ENCODE data around the gene KIAA1671.

The KIAA1671 gene

DNA sequence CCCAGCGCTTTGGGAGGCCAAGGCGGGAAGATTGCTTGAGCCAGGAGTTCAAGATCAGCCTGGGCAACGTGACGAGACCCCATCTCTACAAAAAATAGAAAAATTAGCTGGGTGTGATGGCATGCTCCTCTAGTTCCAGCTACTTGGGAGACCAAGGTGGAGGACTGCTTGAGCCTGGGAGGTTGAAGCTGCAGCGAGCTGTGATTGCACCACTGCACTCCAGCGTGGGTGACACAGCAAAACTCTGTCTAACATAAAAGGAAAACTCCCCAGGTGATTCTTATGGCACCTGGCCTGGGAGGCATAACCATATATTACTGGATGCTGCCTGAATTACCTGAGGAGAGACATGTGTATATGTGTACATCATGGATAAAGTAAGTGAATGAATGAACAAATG is 29.1 kb downstream of the KIAA1671 start:
- DNase-seq (ENCODE audit: low read depth in 2 of 2) = no peak

DNA sequence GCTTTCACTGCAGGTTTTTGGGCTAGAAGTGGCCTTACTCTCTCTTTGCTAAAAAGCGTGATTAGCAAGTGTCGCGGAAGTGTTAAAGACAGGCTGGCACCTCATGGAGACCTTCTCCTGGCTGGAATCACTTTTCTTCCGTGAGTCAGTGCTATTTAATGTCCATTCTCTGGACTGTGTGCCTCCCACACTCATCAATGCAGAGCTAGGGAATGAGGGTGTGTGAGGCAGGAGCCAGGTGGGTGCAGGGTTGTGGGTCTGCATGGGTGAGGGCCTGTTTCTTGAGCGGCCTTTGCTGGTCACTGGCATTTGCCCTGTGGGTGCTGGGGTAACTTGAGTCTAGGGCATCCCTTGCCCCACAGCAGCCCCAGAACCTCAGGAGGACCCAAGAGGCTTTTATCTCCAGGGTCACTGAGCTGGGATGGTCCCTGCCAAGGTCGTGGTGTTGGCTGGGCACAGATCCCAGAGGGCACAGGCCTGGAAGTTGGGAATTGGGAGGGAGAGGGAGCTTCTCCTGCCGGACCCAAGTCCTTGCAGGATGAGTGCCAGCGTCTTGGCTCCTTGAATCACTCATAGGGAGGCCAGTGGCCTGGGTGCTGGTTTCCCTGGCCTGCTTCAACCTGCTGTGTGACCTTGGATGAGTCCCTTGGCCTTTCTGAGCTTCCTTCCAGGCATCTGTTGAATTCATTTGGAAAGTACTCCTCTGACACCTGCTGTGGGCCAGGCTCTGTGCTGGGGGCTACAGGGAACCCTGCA is 30.0 kb downstream of the KIAA1671 start:
- DNase-seq (ENCODE audit: low read depth in 2 of 2) = no peak

- DNase-seq (ENCODE audit: low read depth in 2 of 2) = no peak
These were observed 30.6 kb downstream of the KIAA1671 start for GRCh38 chr22:24983151-24983550.

DNA sequence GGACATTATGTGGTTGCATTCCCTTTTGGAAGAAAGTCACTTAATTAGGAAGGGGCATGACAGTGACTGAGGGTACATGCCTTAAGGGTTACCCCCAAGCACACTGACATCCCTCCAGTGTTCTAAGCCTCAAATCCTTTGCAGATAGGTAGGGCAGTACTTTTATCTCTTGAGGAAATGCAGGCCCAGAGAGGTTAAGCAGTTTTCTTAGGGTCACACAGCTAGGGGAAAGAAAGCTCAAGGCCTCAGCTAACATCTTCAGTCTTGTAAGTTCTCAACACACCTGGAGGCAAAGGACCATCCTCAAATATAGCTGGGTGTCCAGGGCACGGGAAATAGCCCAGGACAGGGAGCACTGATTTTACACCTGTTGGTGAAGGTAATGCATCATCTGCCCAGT is 31.6 kb downstream of the KIAA1671 start:
- DNase-seq (ENCODE audit: low read depth in 2 of 2) = no peak

GRCh38 chr22:24985826-24986214 is 33.3 kb downstream of the KIAA1671 start:
- DNase-seq (ENCODE audit: low read depth in 2 of 2) = no peak

DNA sequence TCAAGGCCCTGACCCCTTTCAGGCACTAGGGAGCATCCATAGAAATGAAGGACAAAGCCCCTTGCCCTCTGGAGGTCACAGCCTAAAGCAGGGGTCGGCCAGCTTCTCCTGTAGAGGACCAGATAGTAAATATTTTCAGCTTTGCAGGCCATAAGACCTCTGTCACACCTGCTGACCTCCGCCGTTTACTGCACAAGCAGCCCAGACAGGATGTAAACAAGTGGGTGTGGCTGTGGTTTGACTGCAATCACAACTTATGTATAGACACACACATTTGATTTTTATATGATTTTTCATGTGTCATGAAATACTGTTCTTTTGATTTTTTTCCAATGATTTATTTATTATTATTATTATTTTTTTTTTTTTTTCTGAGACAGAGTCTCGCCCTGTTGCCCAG is 34.3 kb downstream of the KIAA1671 start:
- DNase-seq (ENCODE audit: low read depth in 2 of 2) = no peak

DNA sequence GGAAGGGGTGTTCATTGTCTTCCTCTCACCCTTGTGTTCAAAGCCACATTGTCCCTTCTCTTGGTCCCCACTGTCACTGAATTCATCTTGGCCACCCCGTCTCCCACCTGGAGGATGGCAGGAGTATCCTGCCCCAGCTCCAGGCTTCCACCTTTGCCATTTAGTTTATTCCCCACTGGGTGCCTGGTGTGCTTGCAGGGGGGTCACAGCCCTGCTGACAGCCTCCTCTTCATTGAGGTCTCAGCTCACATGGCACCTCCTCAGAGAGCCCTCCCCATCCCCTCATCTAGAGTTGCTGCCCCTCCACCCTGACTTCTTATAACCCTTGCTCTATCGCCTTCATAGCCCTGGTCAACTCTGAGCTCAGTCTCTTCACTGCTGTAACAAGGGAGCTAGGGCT is 36.6 kb downstream of the KIAA1671 start:
- DNase-seq (ENCODE audit: low read depth in 2 of 2) = no peak

GRCh38 chr22:24989541-24989951 is 37.0 kb downstream of the KIAA1671 start:
- no peak for DNase-seq (ENCODE audit: low read depth in 2 of 2)

- no peak for DNase-seq (ENCODE audit: low read depth in 2 of 2)
These were observed 37.9 kb downstream of the KIAA1671 start for GRCh38 chr22:24990344-24990905.

DNA sequence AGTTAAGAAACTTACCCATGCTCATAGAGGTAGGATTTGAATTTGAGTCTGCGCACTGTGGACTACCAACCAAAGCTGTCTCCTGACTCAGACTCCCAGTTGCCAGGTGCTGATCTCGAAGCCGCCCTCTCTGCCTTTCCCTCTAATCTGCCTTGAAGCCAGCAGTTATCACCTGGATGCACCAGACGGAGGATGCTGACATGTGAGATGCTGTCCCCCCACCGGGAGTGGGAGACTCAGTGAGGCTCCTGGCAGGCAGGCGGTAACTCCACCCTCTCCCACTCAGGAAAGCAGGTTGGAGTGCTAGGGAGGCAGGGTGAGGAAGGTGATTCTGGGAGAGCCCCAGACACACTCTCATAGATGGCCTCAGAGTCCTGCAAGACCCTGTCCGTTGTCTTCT is 40.4 kb downstream of the KIAA1671 start:
- no peak for DNase-seq (ENCODE audit: low read depth in 2 of 2)

- no peak for DNase-seq (ENCODE audit: low read depth in 2 of 2)
These were observed 41.7 kb downstream of the KIAA1671 start for GRCh38 chr22:24994070-24994763.

- DNase-seq (ENCODE audit: low read depth in 2 of 2) = no peak
These were observed 43.2 kb downstream of the KIAA1671 start for GRCh38 chr22:24995649-24996180.

GRCh38 chr22:24996420-24996952 is 44.0 kb downstream of the KIAA1671 start:
- DNase-seq (ENCODE audit: low read depth in 2 of 2) = no peak

DNA sequence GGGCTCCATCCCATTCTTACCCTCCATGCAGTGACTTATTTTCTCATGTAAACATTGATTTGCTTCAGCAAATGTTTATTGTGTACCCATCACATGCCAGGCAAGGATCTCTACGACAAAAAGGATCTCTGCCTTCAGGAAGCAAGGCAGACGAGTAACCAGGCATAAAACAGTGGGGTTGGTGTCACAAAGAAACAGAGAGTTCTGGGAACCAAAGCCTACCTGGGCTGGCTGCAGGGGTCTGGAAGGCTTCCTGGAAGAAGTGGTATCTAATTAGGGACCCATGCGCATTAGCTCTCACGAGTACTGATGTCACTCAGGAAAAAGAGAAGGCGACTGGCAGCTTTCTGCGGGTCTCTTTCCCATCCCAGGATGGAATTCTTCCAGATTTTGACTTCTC is 44.5 kb downstream of the KIAA1671 start:
- no peak for DNase-seq (ENCODE audit: low read depth in 2 of 2)

DNA sequence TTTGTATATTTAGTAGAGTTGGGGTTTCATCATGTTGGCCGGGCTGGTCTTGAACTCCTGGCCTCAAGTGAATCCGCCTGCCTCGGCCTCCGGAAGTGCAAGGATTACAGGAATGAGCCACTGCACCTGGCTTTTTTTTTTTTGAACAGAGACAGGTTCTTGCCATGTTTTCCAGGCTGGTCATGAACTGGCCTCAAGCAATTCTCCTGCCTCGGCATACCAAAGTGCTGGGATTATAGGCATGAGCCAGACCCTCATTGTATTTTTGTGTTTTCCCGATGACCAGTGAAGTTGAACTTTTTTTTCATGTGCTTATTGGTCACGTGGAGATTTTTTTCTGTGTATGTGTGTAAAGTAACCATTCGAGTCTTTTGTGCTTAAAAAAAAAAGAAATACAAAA is 48.2 kb downstream of the KIAA1671 start:
- DNase-seq (ENCODE audit: low read depth in 2 of 2) = no peak

- no peak for DNase-seq (ENCODE audit: low read depth in 2 of 2)
These were observed 49.9 kb downstream of the KIAA1671 start for GRCh38 chr22:25002241-25002985.

GRCh38 chr22:25006354-25006753 is 53.8 kb downstream of the KIAA1671 start:
- no peak for DNase-seq (ENCODE audit: low read depth in 2 of 2)

GRCh38 chr22:25007444-25008106 is 55.1 kb downstream of the KIAA1671 start:
- no peak for DNase-seq (ENCODE audit: low read depth in 2 of 2)

- no peak for DNase-seq (ENCODE audit: low read depth in 2 of 2)
These were observed 56.1 kb downstream of the KIAA1671 start for GRCh38 chr22:25008666-25009065.

GRCh38 chr22:25012741-25013143 is 60.2 kb downstream of the KIAA1671 start:
- no peak for DNase-seq (ENCODE audit: low read depth in 2 of 2)

DNA sequence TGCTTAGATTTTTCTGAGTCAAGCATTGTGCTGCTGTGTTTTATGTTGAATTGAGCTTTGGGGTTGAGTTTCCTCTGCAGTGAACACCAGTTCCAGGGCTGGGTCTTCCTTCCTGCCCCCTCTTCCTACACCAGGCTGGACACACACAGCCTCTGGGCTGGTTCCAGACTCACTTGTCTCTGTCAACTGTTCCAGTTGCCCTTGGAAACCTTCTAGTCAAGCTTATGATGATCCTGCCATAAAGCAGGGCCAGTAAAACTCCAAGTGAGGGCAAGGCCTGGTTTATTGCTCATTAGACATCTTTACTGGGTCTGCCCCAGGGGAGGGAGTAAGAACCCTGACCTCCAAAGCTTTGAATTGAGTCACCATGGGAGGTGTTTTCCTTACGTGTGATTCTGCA is 61.1 kb downstream of the KIAA1671 start:
- no peak for DNase-seq (ENCODE audit: low read depth in 2 of 2)
